Superior temporal gyrus (tissue), 1 donor: ENCODE results near the gene C11orf58.

Source experiments
- DNase-seq: peaks from one replicate; pipeline ENCODE4 v3.0.0-alpha.2; 2016; ENCODE audit errors: extremely low spot score

Gene C11orf58

GRCh38 chr11:16804104-16804947 is 65.9 kb downstream of the C11orf58 start:
- no peak for DNase-seq

- no peak for DNase-seq
Measured at GRCh38 chr11:16805938-16806337, 67.5 kb downstream of the C11orf58 start.

GRCh38 chr11:16806791-16807190 is 68.3 kb downstream of the C11orf58 start:
- no peak for DNase-seq

- no peak for DNase-seq
Measured at GRCh38 chr11:16807306-16807705, 68.9 kb downstream of the C11orf58 start.
